Measurements from ENCODE around the gene ITPA. TPM values are rescaled to one million over a fixed set of nuclear protein-coding genes. Genes with fewer than 3 reads are reported as not detected.

ITPA gene
- total RNA-seq, 1 experiment from 2014 or later: 80.9 TPM

GRCh38 chr20:3227936-3228749 lies 18.8 kb downstream of the ITPA start:
- no peak for DNase-seq (ENCODE audit: low read depth)

- DNase-seq (ENCODE audit: low read depth): no peak
Measured at GRCh38 chr20:3228750-3229032, 19.4 kb downstream of the ITPA start.

- no peak for DNase-seq (ENCODE audit: low read depth)
Measured at GRCh38 chr20:3229158-3229557, 19.9 kb downstream of the ITPA start.

GRCh38 chr20:3229798-3230197 lies 20.5 kb downstream of the ITPA start:
- DNase-seq (ENCODE audit: low read depth): no peak

DNA sequence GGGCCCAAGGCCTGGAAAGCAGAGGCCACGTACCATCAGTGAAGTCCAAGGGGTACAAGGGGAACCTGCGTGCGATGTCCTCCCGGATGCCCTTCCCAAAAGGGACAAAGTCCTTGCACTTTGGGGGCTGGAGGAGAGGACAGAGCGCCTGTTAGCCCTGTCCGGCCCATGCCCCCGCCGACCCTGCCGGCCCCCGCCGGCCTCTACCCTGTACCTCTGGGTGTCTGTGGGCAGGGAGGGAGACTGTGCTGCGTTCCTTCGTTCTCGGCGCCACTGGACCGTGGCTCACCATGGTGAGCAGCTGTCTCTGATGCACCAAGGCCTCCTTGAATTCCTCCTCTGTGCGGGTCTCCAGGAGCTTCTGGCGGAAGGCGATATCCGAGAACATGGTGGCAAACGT lies 21.8 kb downstream of the ITPA start:
- no peak for DNase-seq (ENCODE audit: low read depth)

DNA sequence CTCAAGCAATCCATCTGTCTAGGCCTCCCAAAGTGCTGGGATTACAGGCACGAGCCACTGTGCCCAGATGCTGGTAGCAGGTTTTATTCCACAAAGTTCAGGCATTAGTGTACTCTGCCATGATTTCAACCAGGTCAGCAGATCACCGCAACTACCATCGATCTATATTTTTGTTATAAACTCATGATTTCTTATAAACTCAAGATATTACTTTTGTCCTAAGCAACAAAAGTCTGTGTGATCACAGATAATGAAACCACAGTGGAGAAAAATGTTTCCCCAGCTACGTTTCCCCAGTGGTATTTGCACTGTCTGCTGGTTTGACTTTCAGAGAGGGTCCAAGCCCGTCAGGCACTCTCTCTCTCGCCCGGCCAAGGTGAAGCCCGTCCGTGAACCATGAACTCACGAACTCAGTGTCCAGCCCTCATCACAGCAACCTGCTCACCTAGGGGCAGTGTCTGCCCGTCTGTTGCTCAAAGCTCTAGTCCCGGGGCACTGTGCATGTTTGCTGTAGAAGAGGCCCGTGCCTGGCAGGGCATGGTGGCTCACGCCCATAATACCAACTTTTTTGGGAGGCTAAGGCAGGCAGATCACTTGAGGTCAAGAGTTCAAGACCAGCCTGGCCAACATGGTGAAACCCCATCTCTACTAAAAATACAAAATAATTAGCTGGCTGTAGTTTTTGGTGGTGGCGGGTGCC lies 22.7 kb downstream of the ITPA start:
- DNase-seq (ENCODE audit: low read depth): no peak

DNA sequence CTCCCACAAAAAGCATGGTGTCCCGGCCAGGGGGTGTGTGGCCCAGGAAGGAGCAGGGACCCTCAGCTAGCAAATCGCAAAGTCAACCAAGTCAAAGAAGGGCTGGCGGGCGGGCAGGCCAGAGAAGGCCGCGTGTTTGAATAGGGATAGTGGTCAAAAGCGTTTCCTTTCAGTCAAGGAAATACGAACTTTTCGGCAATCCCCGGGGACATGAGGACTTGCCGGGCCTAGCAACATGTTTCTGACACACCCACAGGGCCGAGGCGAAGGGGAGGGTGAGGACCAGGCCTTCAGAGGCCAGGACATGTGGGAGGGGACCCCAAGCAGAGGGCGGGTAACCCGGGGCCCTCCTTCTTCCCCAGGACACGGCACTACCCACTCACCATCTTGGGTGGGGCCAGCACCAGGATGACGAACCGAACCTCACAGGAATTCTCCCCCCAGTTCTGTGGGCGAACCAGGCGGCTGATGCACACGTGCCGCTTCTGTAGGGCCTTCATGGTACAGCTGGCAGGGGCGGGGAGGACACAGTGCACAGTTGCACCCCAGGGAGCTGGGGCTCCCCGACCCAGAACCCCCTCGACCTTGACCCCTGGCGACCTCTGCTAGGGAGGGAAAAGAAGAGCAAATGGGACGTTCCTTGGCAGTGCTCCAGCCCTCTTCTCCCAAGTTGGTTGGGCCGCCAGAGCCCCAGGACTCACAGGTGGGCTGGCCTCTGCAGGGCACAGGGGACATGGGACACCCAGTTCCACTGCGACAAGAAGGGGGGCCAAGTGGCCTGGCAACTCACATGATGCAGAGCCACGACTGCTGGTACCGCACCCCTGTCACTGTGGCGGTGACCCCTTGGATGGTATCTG lies 24.1 kb downstream of the ITPA start:
- no peak for DNase-seq (ENCODE audit: low read depth)

DNA sequence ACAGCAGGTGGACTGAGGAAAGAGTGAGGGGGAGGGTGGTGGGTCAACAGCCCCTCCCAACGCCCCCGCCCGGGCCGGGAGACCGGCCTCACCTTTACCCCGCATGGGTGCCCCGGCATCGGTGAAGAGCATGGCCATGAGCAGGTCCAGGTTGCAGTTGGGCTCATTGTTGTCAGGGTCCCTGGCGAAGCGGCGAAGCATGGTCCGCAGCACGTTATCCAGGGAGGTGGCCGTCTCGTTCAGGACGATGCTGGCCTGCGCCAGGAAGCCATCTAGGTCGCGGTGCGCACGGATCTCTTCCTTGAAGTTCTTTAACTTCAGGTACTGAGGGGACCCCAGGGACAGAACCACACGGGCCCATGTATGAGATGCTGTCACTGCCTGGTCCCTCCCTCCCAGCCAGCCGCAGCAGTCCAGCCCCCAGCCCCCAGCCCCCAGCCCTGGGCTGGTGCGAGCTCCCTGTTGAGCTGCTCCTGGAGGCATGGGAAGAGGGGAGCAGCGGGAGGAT lies 24.7 kb downstream of the ITPA start:
- DNase-seq (ENCODE audit: low read depth): no peak

- peak; percentile 78 for DNase-seq (ENCODE audit: low read depth)
Measured at GRCh38 chr20:3235666-3236324, 26.5 kb downstream of the ITPA start.

- no peak for DNase-seq (ENCODE audit: low read depth)
Measured at GRCh38 chr20:3237011-3237957, 28.0 kb downstream of the ITPA start.

GRCh38 chr20:3237958-3238615 lies 28.8 kb downstream of the ITPA start:
- no peak for DNase-seq (ENCODE audit: low read depth)

DNA sequence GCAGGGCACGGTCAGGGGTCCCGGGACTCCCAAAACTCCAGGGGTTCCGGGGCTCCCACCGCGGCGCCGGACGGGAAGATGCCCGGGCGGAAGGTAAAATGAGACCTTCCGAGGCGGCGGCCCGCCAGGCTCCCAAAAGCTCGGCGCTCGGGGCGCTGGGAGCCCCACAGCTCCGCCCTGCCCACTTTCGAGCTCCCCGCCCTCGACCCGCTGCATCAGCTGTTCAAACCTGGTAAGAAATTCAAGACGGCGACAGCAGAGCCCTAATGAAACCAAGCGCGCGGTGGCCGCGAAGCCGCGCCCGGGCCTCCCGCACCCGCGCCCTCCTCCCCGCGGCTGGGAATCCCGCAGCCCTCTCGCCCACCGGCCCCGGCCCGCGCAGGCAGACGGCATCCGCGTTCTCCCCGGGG lies 29.3 kb downstream of the ITPA start:
- DNase-seq (ENCODE audit: low read depth): peak; percentile 67

- peak; percentile 54 for DNase-seq (ENCODE audit: low read depth)
Measured at GRCh38 chr20:3239026-3239866, 29.9 kb downstream of the ITPA start, which contains the start of gene SLC4A11. SLC4A11 (minus strand) TSS chr20:3239190; CDS start chr20:3239137, 53 bp downstream.

DNA sequence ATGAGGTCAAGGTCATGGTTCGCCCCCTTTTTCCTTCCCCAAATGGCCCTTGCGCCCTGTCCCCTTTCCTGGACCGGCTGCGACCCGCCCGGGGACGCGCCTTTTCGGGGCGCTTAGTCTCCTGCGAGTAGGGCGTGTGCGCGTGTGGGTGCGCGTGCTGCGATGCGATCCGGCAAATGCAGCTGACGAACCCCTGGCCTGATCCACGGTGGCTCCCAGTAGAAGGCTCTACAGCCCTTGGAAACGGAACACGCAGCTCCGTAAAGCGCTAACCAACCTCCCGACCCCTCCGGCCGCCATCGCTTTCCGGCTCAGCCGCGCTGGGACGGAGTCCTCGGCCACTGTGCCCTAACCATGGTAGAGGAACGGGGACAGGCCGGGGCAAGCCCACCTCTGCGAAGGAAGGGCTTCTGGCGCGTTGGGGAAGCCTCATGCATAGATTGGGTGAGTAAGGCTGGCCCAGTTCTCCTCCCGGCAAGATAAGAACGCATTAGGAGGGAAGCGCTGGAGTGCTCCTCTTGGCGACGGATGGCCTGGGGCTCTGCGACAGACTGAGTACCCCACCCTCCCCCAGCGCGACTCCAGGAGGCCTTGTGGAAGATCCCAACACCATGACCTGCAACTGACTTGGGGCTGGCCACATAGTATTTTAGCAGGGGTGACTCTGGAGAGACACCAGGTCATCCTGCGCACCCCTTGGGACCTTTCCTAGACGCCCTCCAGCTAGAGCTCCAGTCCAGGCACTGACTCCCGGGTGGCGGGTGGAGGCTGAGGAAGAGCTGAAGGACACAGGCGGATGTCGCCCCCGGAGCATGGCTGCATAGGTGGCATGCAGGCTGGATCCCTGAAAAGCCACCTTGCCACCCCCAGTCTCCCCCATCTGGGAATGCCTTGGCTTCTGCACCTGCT lies 30.8 kb downstream of the ITPA start:
- DNase-seq (ENCODE audit: low read depth): no peak

GRCh38 chr20:3240776-3241363 lies 31.6 kb downstream of the ITPA start:
- DNase-seq (ENCODE audit: low read depth): no peak

DNA sequence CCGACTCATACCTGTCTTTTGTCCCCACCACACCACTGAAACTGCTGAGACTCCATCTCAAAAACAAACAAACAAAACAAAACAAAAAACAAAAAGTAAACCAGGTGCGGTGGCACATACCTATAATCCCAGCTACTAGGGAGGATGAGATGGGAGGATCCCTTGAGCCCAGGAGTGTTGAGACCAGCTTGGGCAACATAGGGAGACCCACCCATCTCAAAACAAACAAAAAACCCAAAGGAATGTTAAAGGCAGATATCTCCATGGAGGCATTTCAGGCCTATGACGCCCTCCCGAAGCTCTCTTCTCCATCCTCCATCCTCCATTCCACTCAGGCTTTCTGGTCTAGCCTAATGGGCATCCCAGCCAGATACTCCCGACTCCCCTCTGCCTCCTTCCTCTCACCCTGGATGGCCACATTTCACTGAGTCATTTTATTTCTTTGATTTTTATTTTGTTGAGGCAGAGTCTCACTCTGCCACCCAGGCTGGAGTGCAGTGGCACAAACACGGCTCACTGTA lies 32.9 kb downstream of the ITPA start:
- DNase-seq (ENCODE audit: low read depth): no peak

GRCh38 chr20:3243718-3244358 lies 34.5 kb downstream of the ITPA start:
- no peak for DNase-seq (ENCODE audit: low read depth)

All from M059J (cell line).